ENCODE results near the gene CCDC78.
"Not testable (repeated sequence)": the region's sequence is repeated elsewhere in the genome, so short reads cannot be mapped to it uniquely, and the experiment has no call there.

The CCDC78 gene

GRCh38 chr16:691242-691641 is 35.0 kb downstream of the CCDC78 start:
- DNase-seq = not testable (repeated sequence)

DNA sequence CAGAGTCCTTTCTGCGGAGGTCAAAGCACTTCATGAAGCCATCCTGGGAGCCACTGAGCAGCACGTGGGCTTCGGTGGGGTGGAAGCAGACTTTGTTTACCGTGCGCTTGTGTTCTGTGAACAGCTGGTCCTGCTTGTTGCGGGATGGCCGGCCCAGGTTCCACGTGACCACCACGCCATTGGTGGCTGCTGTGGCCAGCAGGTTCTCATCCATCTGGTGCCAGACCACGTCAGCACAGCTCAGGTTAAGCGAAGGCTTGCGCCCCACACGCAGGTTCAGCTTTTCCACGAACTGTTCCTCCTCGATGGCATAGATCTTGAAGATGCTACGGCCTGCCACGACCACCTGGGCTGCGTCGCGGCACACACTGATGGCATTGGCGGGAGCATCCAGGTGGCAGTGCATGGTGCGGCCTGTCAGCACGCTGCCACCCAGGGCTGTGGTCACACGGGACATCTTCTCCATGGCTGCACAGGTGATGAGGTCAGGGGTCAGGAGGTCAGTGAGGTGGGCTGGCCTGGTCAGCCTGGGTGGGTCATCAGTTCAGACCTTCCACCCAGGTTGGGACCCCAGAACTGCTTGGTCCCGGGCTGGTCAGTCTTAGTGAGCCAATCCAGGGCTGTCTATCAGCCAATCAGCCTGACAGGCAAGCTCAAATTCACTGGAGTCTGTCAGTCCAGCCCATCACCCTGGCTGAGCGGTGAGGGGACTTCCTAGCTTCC is 36.9 kb downstream of the CCDC78 start:
- DNase-seq = no peak

DNA sequence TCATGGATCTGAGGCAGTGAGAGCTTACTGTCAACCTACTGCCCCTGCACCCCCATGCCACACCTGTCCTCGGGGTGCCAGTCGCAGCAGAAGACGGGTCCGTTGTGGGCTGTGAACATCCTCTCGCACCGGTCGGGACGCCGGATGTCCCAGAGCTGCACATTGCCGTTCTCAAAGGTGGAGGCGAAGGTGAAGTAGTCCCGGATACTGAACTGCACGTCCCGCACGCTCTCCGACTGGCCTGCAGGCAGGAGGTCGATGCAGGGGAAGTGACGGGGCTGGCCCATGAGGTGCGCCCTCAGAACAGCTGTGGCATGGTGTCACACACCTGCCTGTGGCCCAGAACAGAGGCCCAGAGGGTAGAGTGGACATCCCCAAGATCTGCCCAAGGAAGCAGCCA is 38.7 kb downstream of the CCDC78 start:
- no peak for DNase-seq

DNA sequence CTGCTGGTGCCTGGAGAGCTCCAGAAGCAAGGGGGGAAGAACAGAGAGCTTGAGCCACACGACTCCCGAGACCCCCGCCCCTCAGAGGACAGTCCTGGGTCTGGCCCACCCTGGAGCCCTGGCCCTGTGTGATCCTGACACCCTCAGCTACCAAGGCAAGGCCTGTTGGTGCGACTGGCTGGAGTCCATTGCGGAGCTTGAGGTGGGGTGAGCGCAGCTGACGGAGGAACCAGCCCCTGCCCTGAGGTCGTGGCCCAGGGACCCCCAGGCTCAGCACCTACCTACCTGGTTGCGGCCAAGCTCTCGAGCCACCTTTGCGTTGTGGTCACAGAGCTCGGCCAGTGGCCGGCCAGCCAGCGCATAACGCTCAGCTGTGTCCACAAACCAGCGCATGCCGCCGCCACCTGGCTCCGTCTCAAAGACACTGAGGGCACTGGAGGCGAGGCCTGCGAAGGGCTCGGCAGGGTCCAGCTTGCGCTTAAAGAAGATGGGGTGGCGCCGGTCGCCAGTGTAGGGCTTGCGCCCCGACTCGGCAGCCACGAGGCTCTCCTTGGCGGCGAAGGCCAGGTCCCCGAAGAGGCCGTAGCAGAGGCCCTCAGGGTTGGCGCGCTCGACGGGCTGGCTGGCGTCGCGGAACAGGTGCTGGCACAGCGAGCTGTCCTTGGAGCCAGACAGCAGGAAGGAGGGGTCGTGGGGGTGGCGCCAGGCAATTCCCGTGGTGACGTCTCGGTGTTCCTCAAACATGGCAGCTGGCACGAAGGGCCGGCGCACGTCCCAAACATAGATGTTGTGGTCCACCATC is 39.6 kb downstream of the CCDC78 start:
- DNase-seq = no peak

- DNase-seq = no peak
These were observed 40.3 kb downstream of the CCDC78 start for GRCh38 chr16:685967-686366.

DNA sequence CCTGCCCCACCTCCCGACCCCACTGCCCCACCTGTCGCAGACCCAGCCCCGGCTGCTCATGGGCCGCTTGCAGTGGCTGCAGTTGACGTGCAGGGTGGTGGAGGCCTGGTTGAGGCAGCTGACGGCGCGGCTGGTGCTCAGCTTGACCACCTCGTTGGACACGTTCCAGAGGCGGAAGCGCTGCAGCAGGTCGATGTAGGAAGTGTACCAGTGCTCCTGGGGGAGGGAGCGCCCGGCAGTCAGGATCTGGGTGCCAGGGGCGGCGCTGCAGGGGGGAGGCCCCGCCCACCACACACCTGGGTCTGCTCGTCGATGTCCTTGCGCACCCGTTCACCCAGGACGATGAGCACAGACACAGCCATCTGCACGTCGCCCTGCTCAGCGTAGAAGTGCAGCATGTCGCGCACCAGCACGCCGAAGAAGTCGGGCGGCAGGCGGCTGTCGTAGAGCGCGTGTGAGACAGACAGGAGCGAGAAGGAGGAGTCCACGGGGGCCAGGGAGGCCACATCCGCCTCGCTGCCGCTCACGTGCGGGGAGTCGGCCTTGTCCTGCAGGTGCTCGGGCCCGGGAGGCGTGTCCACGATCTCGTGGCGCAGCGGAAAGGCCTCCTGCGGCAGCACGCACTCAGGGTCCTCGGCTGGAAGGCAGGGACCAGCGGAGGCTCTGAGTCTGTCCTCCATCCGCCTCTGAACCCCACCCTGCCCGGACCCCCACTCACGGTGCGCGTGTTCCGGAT is 41.1 kb downstream of the CCDC78 start:
- DNase-seq = no peak

DNA sequence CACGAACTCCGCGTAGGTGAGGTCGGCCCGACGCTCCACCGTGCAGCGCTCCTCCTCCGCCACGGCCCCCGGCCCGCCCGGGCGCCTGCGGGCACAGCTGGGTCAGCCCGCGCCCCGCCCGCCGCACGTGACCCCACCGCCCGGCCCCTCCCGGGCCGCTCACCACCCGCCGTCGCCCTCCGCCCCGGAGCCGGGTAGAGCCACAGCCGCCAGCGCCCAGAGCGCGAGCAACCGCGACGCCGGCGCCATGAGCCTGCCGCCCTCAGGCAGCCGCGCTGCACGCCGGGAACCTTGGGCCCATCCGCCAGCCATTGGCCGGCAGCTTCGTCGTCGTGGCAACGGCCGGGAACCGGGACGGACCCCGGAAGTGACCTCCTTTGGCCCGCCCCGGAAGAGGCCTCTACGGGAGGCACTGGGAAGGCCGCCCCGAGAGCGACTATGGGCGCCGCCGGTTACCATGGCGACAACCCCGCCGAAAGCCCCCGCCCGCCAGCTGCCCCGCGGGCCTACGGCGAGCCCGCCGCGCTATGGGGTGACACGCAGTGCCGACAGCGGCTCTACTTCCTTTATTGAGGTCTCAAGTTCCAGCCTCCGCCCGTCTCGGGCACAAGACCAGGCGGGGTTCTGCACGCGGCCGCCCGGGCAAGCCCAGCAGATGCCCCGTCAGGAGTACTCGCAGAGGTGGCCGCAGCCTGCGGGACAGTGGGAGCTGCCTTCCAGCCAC is 42.0 kb downstream of the CCDC78 start, which contains the start of gene JMJD8:
TSS of gene JMJD8 (minus strand) at position 264 of the 724 bp plus-strand sequence. CDS start at position 249, 15 bp downstream.
- peak; percentile 96 for DNase-seq

DNA sequence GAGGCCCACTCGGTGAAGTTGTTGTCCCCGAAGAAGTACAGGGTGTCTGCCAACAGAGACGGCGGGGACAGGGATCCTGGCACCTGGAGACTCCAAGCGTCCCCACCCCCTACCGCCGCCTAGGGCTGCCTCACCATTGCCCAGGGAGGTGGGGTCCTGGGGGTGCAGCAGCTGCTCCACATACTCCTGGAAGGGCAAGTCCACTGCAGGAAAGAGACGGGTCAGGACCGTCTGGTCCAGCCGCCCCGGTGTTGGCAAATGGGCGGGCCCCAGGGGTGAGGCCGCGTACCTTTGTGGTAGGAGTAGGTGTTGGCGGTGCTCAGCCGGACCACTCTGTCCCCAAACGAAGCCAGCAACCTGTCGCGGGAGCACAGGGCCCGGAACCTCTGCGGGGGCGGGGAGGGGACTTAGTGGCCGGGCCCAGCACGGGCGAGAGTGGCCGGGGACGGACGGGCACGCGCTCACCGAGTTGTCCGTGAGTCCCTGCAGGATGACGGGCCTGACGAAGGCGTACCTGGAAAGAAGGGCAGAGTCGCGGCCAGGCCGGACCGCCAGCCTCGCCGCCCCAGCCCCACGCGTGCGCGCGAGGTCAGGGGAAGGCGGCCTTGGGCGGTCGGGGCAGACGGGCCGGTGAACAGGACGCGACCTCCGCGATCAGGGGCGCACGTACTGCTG is 42.7 kb downstream of the CCDC78 start:
- no peak for DNase-seq

- no peak for DNase-seq
These were observed 43.5 kb downstream of the CCDC78 start for GRCh38 chr16:682493-683395.

DNA sequence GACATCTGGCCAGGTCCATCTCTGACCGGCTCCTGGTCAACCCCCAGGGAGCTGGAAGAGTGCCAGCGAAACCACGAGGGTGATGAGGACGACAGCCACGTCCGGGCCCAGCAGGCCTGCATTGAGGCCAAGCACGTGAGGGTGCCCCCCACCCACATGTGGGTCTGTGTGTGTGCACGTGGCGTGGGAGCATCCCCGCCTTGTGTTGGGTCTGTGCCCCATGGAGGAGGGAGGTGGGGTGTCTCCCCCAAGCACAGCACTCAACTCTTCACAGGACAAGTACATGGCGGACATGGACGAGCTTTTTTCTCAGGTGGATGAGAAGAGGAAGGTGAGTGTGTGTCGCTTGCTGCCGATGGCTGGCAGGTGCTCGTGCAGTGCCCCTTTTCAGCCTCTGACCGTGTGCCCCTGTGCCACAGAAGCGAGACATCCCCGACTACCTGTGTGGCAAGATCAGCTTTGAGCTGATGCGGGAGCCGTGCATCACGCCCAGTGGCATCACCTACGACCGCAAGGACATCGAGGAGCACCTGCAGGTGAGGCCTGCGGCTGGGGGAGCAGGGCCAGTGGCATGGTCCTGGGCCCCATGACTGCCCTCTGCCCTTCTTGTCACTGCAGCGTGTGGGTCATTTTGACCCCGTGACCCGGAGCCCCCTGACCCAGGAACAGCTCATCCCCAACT is 44.4 kb downstream of the CCDC78 start:
- DNase-seq = no peak

DNA sequence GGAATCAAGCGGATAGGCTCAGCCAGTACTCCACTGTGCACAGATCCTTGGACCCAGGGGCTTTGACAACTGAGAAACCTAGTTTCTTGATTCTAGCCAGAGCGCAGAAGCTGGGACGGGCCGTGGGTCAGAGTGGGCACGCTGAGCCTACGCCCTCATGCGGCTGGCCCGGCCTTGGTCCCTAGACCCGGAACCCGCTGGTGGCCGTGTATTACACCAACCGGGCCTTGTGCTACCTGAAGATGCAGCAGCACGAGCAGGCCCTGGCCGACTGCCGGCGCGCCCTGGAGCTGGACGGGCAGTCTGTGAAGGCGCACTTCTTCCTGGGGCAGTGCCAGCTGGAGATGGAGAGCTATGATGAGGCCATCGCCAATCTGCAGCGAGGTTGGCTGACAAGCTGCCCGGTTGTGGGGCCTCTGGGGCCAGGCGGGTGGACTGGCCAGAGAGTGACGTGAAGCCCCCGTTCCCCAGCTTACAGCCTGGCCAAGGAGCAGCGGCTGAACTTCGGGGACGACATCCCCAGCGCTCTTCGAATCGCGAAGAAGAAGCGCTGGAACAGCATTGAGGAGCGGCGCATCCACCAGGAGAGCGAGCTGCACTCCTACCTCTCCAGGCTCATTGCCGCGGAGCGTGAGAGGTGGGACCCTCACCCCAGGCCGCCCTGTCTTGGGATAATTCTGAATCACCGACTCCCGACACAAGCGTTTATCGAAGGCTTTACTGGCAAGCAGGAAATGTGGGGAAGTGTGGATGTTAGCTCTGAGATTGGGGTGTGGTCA is 45.1 kb downstream of the CCDC78 start:
- DNase-seq = no peak

GRCh38 chr16:680625-680945 is 45.7 kb downstream of the CCDC78 start:
- no peak for DNase-seq

GRCh38 chr16:679814-680624 is 46.2 kb downstream of the CCDC78 start, which contains the start of gene STUB1:
STUB1 (plus strand) TSS chr16:680410; CDS start chr16:680526, 116 bp downstream.
- peak; percentile 90 for DNase-seq

- peak; percentile 61 for DNase-seq
These were observed 47.1 kb downstream of the CCDC78 start for GRCh38 chr16:678858-679813.

DNA sequence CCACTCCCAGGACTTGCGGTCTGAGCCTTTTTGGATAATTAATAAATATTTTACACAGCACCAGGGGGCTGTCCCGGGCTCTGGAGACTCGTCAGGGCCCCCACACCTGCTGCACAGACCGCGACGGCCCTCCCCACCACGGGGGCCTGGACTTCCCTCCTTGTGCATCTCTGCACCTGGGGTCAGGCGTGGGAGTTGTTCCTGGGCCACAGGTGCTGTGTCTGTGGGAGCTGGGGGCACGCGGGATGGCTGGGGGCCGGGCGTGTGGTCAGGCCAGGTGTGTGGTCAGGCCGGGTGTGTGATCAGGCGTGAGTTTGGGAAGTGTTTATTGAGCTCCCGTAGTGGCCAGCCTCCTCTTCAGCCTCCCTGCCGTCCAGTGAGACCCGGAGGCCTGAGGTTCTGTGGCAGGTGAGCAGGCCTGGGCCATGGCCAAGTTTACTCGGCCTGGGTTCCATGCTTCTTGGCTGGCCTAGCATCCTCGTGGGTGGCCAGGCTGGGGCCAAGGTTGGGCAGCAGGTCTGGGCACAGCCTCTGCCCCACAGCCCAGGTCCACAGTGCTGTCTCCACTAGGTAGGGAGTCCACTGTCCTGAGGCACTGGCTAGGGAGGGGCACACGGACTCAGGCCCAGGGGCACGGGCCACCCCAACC is 47.9 kb downstream of the CCDC78 start:
- no peak for DNase-seq

DNA sequence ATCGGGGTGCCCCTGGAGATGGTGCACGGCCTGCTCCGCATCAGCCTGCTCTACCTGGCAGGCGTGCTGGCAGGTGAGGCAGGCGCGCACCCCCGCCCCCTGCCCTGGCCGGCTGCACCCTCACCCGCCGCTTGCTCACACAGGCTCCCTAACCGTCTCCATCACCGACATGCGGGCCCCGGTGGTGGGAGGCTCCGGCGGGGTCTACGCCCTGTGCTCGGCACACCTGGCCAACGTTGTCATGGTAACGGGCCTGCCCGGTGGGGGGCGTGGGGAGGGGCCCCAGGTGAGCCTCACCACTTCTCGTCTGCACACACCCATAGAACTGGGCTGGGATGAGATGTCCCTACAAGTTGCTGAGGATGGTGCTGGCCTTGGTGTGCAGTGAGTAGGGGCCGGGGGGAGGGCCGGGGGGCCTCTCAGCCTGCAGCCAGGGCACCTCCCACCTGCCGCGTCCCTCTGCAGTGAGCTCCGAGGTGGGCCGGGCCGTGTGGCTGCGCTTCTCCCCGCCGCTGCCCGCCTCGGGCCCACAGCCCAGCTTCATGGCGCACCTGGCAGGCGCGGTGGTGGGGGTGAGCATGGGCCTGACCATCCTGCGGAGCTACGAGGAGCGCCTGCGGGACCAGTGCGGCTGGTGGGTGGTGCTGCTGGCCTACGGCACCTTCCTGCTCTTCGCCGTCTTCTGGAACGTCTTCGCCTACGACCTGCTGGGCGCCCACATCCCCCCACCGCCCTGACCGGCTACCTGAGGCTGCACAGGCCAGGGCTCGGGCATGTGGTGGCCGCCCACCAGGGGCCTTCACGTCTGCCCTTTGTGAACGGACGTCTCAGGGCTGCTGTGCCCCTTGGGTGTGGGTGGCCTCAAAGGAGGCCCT is 48.7 kb downstream of the CCDC78 start:
- DNase-seq = no peak

All from activated CD4-positive, CD25-positive, alpha-beta regulatory T cell treated with anti-CD3 and anti-CD28 coated beads, Interleukin-2, amount 50 U/mL, for 72 hours (primary cell).